GM12878 (cell line): ENCODE data around the gene NEBL. TPM values are rescaled to one million over a fixed set of nuclear protein-coding genes. Genes with fewer than 3 reads are reported as not detected.

Source experiments
- ATAC-seq: fragments of 200-7000 bp; cut with Tn5 transposase; 3 replicates; pipeline ENCODE4 v1.9.1; 2020; ENCODE audit warnings: mild to moderate bottlenecking, moderate library complexity
- BruUV-seq: library from RNA; stranded (reverse); fragments of 400-500 nt; replicated peaks from 2 replicates; lab custom pipeline; 2021; lab: Mats Ljungman, UMichigan
- CTCF ChIA-PET: fragments of 300-600 bp; sonication (Branson Sonifier 250); formaldehyde crosslinking; extraction: SDS; loops from one replicate; lab custom pipeline; 2021; ENCODE audit warnings: inconsistent platforms; lab: Yijun Ruan, JAX
- POLR2A ChIA-PET: fragments of 350-600 bp; formaldehyde crosslinking; extraction: SDS; loops from one replicate; lab custom pipeline; 2021; ENCODE audit warnings: inconsistent platforms; lab: Charles Lee
- RAD21 ChIA-PET: fragments of 300-600 bp; sonication (Branson Sonifier 250); formaldehyde crosslinking; loops from one replicate; lab custom pipeline; 2023; ENCODE audit warnings: antibody characterized with exemption; ENCODE audit not compliant: unreplicated experiment; lab: Charles Lee
- SMC1A ChIA-PET: fragments of 300-600 bp; sonication (Branson Sonifier 250); formaldehyde crosslinking; loops from one replicate; lab custom pipeline; 2023; ENCODE audit not compliant: unreplicated experiment, uncharacterized antibody; lab: Charles Lee
- DNase-seq: peaks from one replicate; pipeline ENCODE4 v3.0.0-alpha.2; 2011; ENCODE audit warnings: low read depth, low spot score
- FAIRE-seq: peaks from 3 replicates; lab custom pipeline; 2011; peaks lifted over from hg19 to GRCh38; lab: Jason Lieb, UNC
- H2AFZ ChIP-seq: 2 replicates; pipeline ENCODE4 v1.6.0; 2011; ENCODE audit warnings: low read depth, low read length, control low read depth; ENCODE audit not compliant: control insufficient read depth
- H3K27ac ChIP-seq: 2 replicates; pipeline ENCODE4 v1.5.1; 2011; ENCODE audit warnings: control low read depth; ENCODE audit not compliant: control insufficient read depth, insufficient read depth
- H3K27me3 ChIP-seq, 2 experiments: replicated peaks in 1 of 2; 2 replicates each; pipeline versions ENCODE4 v1.6.0 to v1.6.1; 2011; ENCODE audit warnings: low read length in 1 of 2; ENCODE audit not compliant: control insufficient read depth in 2 of 2, insufficient read depth in 2 of 2
- H3K36me3 ChIP-seq, 2 experiments: 2 replicates each; pipeline ENCODE4 v1.5.1; 2011; ENCODE audit warnings: low read length in 1 of 2; ENCODE audit not compliant: control insufficient read depth in 2 of 2, insufficient read depth in 2 of 2
- H3K4me1 ChIP-seq: 2 replicates; pipeline ENCODE4 v1.6.1; 2011; ENCODE audit warnings: mild to moderate bottlenecking, low read length, moderate library complexity, mixed read lengths; ENCODE audit not compliant: control insufficient read depth, insufficient read depth
- H3K4me2 ChIP-seq: 2 replicates; pipeline ENCODE4 v1.6.0; 2011; ENCODE audit warnings: control low read depth; ENCODE audit not compliant: control insufficient read depth, insufficient read depth
- H3K4me3 ChIP-seq: fragments of 200-600 bp; sonication (generic); 2 replicates; pipeline ENCODE4 v1.5.1; 2016
- H3K79me2 ChIP-seq: 2 replicates; pipeline ENCODE4 v1.6.0; 2011; ENCODE audit warnings: low read length; ENCODE audit not compliant: control insufficient read depth, insufficient read depth
- H3K9ac ChIP-seq: 2 replicates; pipeline ENCODE4 v1.8.0; 2011; ENCODE audit warnings: low read length, control low read depth, mixed read lengths; ENCODE audit not compliant: control insufficient read depth, insufficient read depth
- H3K9me3 ChIP-seq: replicated peaks from 3 replicates; pipeline ENCODE4 v1.5.1; 2011; ENCODE audit warnings: mild to moderate bottlenecking, low read length; ENCODE audit not compliant: control insufficient read depth, insufficient read depth
- H4K20me1 ChIP-seq: 2 replicates; pipeline ENCODE4 v1.6.0; 2011; ENCODE audit not compliant: control insufficient read depth, insufficient read depth
- BACH1 ChIP-seq: fragments of 450-650 bp; IDR thresholded peaks from 2 replicates; pipeline ENCODE4 v1.6.1; 2017; ENCODE audit warnings: mild to moderate bottlenecking, borderline replicate concordance
- CBFB ChIP-seq: IDR thresholded peaks from 2 replicates; pipeline ENCODE4 v1.6.1; 2016; ENCODE audit warnings: antibody characterized with exemption, low read depth
- CHD4 ChIP-seq: fragments of 200-600 bp; sonication (generic); IDR thresholded peaks from 2 replicates; pipeline ENCODE4 v1.6.1; 2016; ENCODE audit warnings: mild to moderate bottlenecking
- CTCF ChIP-seq, 3 experiments: IDR thresholded peaks in 2 of 3; conservative IDR thresholded peaks in 1 of 3; 2 replicates each; pipeline ENCODE4 v1.5.1; 2011; ENCODE audit warnings: low read depth in 3 of 3, low read length in 3 of 3, mild to moderate bottlenecking in 3 of 3, control low read depth in 2 of 3, moderate library complexity in 2 of 3, inconsistent platforms in 1 of 3, mixed read lengths in 1 of 3; ENCODE audit not compliant: control insufficient read depth in 2 of 3, insufficient read depth in 1 of 3; ENCODE audit errors: extremely low read depth in 1 of 3
- PAX8 ChIP-seq: fragments of 450-650 bp; IDR thresholded peaks from 2 replicates; pipeline ENCODE4 v1.6.1; 2017; ENCODE audit warnings: mild to moderate bottlenecking, moderate library complexity
- RAD51 ChIP-seq: fragments of 450-650 bp; IDR thresholded peaks from 2 replicates; pipeline ENCODE4 v1.6.1; 2016; ENCODE audit warnings: moderate library complexity, mild to moderate bottlenecking, inconsistent platforms
- RCOR1 ChIP-seq: conservative IDR thresholded peaks from 2 replicates; pipeline ENCODE4 v1.6.1; 2012; ENCODE audit warnings: low read depth, low read length, improper control_type of control experiment
- RELA ChIP-seq: fragments of 450-650 bp; IDR thresholded peaks from 2 replicates; pipeline ENCODE4 v1.8.0; 2014; ENCODE audit warnings: borderline replicate concordance; ENCODE audit not compliant: partially characterized antibody
- SMAD1 ChIP-seq: fragments of 450-650 bp; IDR thresholded peaks from 2 replicates; pipeline ENCODE4 v1.6.1; 2018; ENCODE audit warnings: mild to moderate bottlenecking, low read depth; ENCODE audit not compliant: partially characterized antibody
- SP1 ChIP-seq: IDR thresholded peaks from one replicate; pipeline ENCODE4 v1.6.1; 2011; ENCODE audit warnings: low read depth, low read length
- TCF12 ChIP-seq: IDR thresholded peaks from 2 replicates; pipeline ENCODE4 v1.6.1; 2011; ENCODE audit warnings: low read depth, mild to moderate bottlenecking, low read length
- WRNIP1 ChIP-seq: IDR thresholded peaks from 2 replicates; pipeline ENCODE4 v1.6.1; 2011; ENCODE audit warnings: low read depth, low read length, improper control_type of control experiment, borderline replicate concordance
- ZNF687 ChIP-seq: fragments of 450-650 bp; IDR thresholded peaks from 2 replicates; pipeline ENCODE4 v1.6.1; 2017; ENCODE audit warnings: mild to moderate bottlenecking, moderate library complexity
- ZZZ3 ChIP-seq: IDR thresholded peaks from 2 replicates; pipeline ENCODE4 v1.6.1; 2011; ENCODE audit warnings: low read depth; ENCODE audit not compliant: control insufficient read depth, insufficient read length
- WGBS: methylation state at CpG from one replicate; pipeline ENCODE4 v1.1.6; 2016; ENCODE audit warnings: low lambda C conversion rate; ENCODE audit not compliant: insufficient replicate concordance, insufficient coverage; ENCODE audit errors: missing lambda C conversion rate; 5-methylcytosine and 5-hydroxymethylcytosine counted together
- in situ Hi-C: fragments of 300-500 bp; cut with MboI; formaldehyde crosslinking; loops from 9 replicates; pipeline ENCODE4 v1.14.3; 2018; ENCODE audit warnings: mixed read lengths
- intact Hi-C: fragments of 100-400 bp; cut with micrococcal nuclease; formaldehyde crosslinking; loops from one replicate; pipeline ENCODE4 v1.14.2; 2022; ENCODE audit not compliant: unreplicated experiment
- polyA plus RNA-seq, 11 experiments: library from polyadenylated mRNA; depleted of rRNA in 4 of 11; unstranded in 6 of 11; stranded (reverse) in 5 of 11; fragments of >200 nt; fragmentation: Nextera tagmentation in 4 of 11; fragmentation: Illumina TruSeq in 1 of 11; extraction: Ambion mirVana in 4 of 11; extraction: Trizol in 1 of 11; gene quantifications; 1 replicate in 1 of 11; 2 replicates in 10 of 11; pipeline versions ENCODE4 v1.2.1 to v1.2.3, GENCODE V29; 2011 to 2016; ENCODE audit warnings: inconsistent platforms in 2 of 11, missing spikeins in 2 of 11, low read depth in 1 of 11
- total RNA-seq, 4 experiments: library from RNA; depleted of rRNA in 3 of 4; stranded (reverse); fragments of >200 nt in 3 of 4; fragmentation: Illumina TruSeq in 1 of 4; extraction: Trizol in 1 of 4; gene quantifications; 2 replicates each; pipeline versions ENCODE4 v1.2.1 to v1.2.3, GENCODE V29; 2013 to 2021
- TF ChIP-seq, protein P1 (sequence below): fragments of 450-650 bp; formaldehyde crosslinking; IDR thresholded peaks from 2 replicates; pipeline ENCODE4 v1.4.0; 2022; ENCODE audit warnings: mild to moderate bottlenecking, moderate library complexity

NEBL gene
- total and polyA plus RNA-seq, 10 of the 15 experiments (the other 5 are each of a cell fraction or from before 2014, with no cell fraction given), result 0.04 to 0.56 (median 0.11) TPM; not detected in 6

- H3K27me3 ChIP-seq, result no peaks in the 10 kb centered on the region; a peak in 2 of 4 replicates
- SMC1A ChIA-PET, result no interaction called here
- FAIRE-seq (no peak), ATAC-seq (no peak)
- WGBS, result 36% methylated on average over 2 of the region's 2 CpGs
- H3K9ac ChIP-seq, result no peak overlapping the region
- H3K27ac ChIP-seq, result no peak overlapping the region
- H3K9me3 ChIP-seq, result no peaks in the 10 kb centered on the region
- no peaks in the 10 kb centered on the region for H3K79me2 ChIP-seq
- RAD21 ChIA-PET, result no interaction called here
- BruUV-seq, result no TSS peak
- in situ Hi-C loops, result no loop called here
- TF ChIP-seq BACH1 (no peak), SP1 (no peak), CBFB (no peak), RELA (no peak), SMAD1 (no peak), TCF12 (no peak), WRNIP1 (no peak), PAX8 (no peak), CTCF (IDR thresholded peaks at IDR 0.05 in 2 of 3, conservative IDR thresholded peaks at IDR 0.05 in 1 of 3; ENCODE audit: control insufficient read depth in 2 of 3, extremely low read depth in 1 of 3, insufficient read depth in 1 of 3, low read depth in 3 of 3, low read length in 3 of 3) (no peak), ZZZ3 (no peak), RCOR1 (no peak), CHD4 (no peak), RAD51 (no peak), ZNF687 (no peak)
- TF ChIP-seq, protein P1, sequence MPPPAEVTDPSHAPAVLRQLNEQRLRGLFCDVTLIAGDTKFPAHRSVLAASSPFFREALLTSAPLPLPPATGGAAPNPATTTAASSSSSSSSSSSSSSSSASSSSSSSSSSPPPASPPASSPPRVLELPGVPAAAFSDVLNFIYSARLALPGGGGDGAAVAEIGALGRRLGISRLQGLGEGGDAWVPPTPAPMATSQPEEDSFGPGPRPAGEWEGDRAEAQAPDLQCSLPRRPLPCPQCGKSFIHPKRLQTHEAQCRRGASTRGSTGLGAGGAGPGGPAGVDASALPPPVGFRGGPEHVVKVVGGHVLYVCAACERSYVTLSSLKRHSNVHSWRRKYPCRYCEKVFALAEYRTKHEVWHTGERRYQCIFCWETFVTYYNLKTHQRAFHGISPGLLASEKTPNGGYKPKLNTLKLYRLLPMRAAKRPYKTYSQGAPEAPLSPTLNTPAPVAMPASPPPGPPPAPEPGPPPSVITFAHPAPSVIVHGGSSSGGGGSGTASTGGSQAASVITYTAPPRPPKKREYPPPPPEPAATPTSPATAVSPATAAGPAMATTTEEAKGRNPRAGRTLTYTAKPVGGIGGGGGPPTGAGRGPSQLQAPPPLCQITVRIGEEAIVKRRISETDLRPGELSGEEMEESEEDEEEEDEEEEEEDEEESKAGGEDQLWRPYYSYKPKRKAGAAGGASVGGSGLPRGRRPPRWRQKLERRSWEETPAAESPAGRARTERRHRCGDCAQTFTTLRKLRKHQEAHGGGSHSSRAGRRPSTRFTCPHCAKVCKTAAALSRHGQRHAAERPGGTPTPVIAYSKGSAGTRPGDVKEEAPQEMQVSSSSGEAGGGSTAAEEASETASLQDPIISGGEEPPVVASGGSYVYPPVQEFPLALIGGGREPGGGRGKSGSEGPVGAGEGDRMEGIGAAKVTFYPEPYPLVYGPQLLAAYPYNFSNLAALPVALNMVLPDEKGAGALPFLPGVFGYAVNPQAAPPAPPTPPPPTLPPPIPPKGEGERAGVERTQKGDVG (CRISPR knock-in tag), result no peak
- TF ChIP-seq, all 136 proteins: peak for 0
- no peaks in the 10 kb centered on the region for H3K4me1 ChIP-seq
- intact Hi-C loops, result no loop called here
- ChIA-PET POLR2A (no interaction called here), CTCF (no interaction called here)
- DNase-seq, result no peak
- H3K4me3 ChIP-seq, result no peak overlapping the region
- no peaks in the 10 kb centered on the region for H3K36me3 ChIP-seq
- no peaks in the 10 kb centered on the region for H4K20me1 ChIP-seq
- H3K4me2 ChIP-seq, result no peak overlapping the region
- H2AFZ ChIP-seq, result no peak overlapping the region
These were observed 5.8 kb downstream of the NEBL start for GRCh38 chr10:20891338-20891714.
